ENCODE results near the gene S100A5.

S100A5 gene

GRCh38 chr1:153506831-153507413, 33.8 kb downstream of the S100A5 start:
- no peak for DNase-seq (ENCODE audit: low spot score)

GRCh38 chr1:153506386-153506785, 34.3 kb downstream of the S100A5 start:
- DNase-seq (ENCODE audit: low spot score), result no peak

- DNase-seq (ENCODE audit: low spot score), result no peak
Measured at GRCh38 chr1:153505576-153505975, 35.2 kb downstream of the S100A5 start.

- DNase-seq (ENCODE audit: low spot score), result no peak
Measured at GRCh38 chr1:153503766-153504165, 37.0 kb downstream of the S100A5 start.

- DNase-seq (ENCODE audit: low spot score), result no peak
Measured at GRCh38 chr1:153498746-153499145, 42.0 kb downstream of the S100A5 start.

GRCh38 chr1:153495536-153495935, 45.2 kb downstream of the S100A5 start:
- DNase-seq (ENCODE audit: low spot score), result no peak

GRCh38 chr1:153494976-153495535, 45.7 kb downstream of the S100A5 start:
- DNase-seq (ENCODE audit: low spot score), result peak; percentile 65

GRCh38 chr1:153493343-153493960, 47.3 kb downstream of the S100A5 start:
- no peak for DNase-seq (ENCODE audit: low spot score)

GRCh38 chr1:153490272-153491051, 50.3 kb downstream of the S100A5 start:
- no peak for DNase-seq (ENCODE audit: low spot score)

- DNase-seq (ENCODE audit: low spot score), result no peak
Measured at GRCh38 chr1:153488731-153489130, 52.0 kb downstream of the S100A5 start.

- DNase-seq (ENCODE audit: low spot score), result no peak
Measured at GRCh38 chr1:153487707-153488106, 53.0 kb downstream of the S100A5 start.

All from hematopoietic multipotent progenitor cell treated with erythropoietin and hydrocortisone succinate and interleukin-3 and kit ligand, for 15 days (in vitro differentiated cells).